Transverse colon (tissue), 4 donors: ENCODE measurements around the gene USP13. TPM values are rescaled to one million over a fixed set of nuclear protein-coding genes. Genes with fewer than 3 reads are reported as not detected.

ENCODE experiments used
- DNase-seq: peaks from one replicate; pipeline ENCODE4 v3.0.0-alpha.2; 2019
- H3K27ac ChIP-seq, 4 donors: fragments of 200-600 bp; sonication (generic); 2 replicates each; pipeline ENCODE4 v1.5.1; 2016 to 2018; ENCODE audit warnings: inconsistent platforms in 4 of 4
- H3K27me3 ChIP-seq: fragments of 200-600 bp; sonication (generic); 2 replicates; pipeline ENCODE4 v1.5.1; 2017; ENCODE audit warnings: inconsistent platforms
- H3K36me3 ChIP-seq, 4 donors: fragments of 200-600 bp; sonication (generic); 2 replicates each; pipeline ENCODE4 v1.5.1; 2017 to 2019; ENCODE audit warnings: inconsistent platforms in 4 of 4
- H3K4me1 ChIP-seq, 4 donors: fragments of 200-600 bp; sonication (generic); 2 replicates each; pipeline ENCODE4 v1.5.1; 2017 to 2020; ENCODE audit warnings: inconsistent platforms in 4 of 4
- H3K4me3 ChIP-seq, 4 donors: fragments of 200-600 bp; sonication (generic); 1 replicate in 1 of 4; 2 replicates in 3 of 4; pipeline versions ENCODE4 v1.5.1 to v1.6.1; 2017 to 2019; ENCODE audit warnings: inconsistent platforms in 4 of 4
- H3K9me3 ChIP-seq, 2 donors: fragments of 200-600 bp; sonication (generic); 2 replicates each; pipeline ENCODE4 v1.5.1; 2017 to 2019; ENCODE audit warnings: inconsistent platforms in 2 of 2
- CTCF ChIP-seq, 5 experiments: fragments of 200-600 bp in 3 of 5; fragments of 450-650 bp in 2 of 5; sonication (generic) in 3 of 5; IDR thresholded peaks; 1 replicate in 2 of 5; 2 replicates in 3 of 5; pipeline ENCODE4 v1.5.1; 2016 to 2017; ENCODE audit warnings: antibody characterized with exemption in 5 of 5, inconsistent platforms in 3 of 5, mild to moderate bottlenecking in 2 of 5, moderate library complexity in 1 of 5
- EP300 ChIP-seq: sonication (generic); formaldehyde crosslinking; IDR thresholded peaks from one replicate; pipeline ENCODE4 v1.6.1; 2017; ENCODE audit warnings: antibody characterized with exemption, low read depth
- POLR2A ChIP-seq: fragments of 450-650 bp; IDR thresholded peaks from one replicate; pipeline ENCODE4 v1.6.1; 2016; ENCODE audit warnings: antibody characterized with exemption, mild to moderate bottlenecking, moderate library complexity
- POLR2AphosphoS5 ChIP-seq, 3 donors: sonication (generic); formaldehyde crosslinking; IDR thresholded peaks; one replicate each; pipeline ENCODE4 v1.6.1; 2016; ENCODE audit warnings: antibody characterized with exemption in 3 of 3
- WGBS, 2 donors: methylation state at CpG; one replicate each; pipeline ENCODE4 v1.1.5; 2018; ENCODE audit warnings: low coverage in 1 of 2; 5-methylcytosine and 5-hydroxymethylcytosine counted together
- in situ Hi-C, 4 donors: fragments of 200-750 bp; cut with MboI; loops; one replicate each; pipeline versions ENCODE4 v1.15.0 to v1.15.1; 2017; ENCODE audit warnings: low sequenced_read_pairs in 3 of 4, low pct_ligation_motif_present in 1 of 4, low pct_unique_long_range_greater_than_20kb in 1 of 4
- intact Hi-C: fragments of 100-400 bp; cut with DNase I; formaldehyde crosslinking; loops from one replicate; pipeline ENCODE4 v1.15.1; 2023; ENCODE audit warnings: low total_unique reads
- total RNA-seq, 4 donors: library from RNA; depleted of rRNA; stranded (reverse); fragments of >200 nt; gene quantifications; one replicate each; pipeline ENCODE4 v1.1.0, GENCODE V29; 2016

The USP13 gene
- total RNA-seq, 4 donors from 2014 or later, result 2.0 to 3.7 (median 2.7) TPM

GRCh38 chr3:179606534-179607085, 46.2 kb upstream of the USP13 start:
- intact Hi-C loops, result no loop called here
- in situ Hi-C loops, result no loop called here
- Histone ChIP-seq H3K36me3 (peaks cover 0 to 5% (median 2%) of the 10 kb centered on the region in 4 donors), H3K27ac (no peak overlapping the region), H3K4me1 (peaks cover 13 to 27% (median 17%) of the 10 kb centered on the region in 4 donors), H3K9me3 (no peaks in the 10 kb centered on the region), H3K27me3 (no peaks in the 10 kb centered on the region), H3K4me3 (no peak overlapping the region)
- no peak for DNase-seq
- WGBS, 2 donors, result 78 to 82% methylated on average over 1 to 4 of the region's 4 CpGs
- TF ChIP-seq EP300, result no peak
- TF ChIP-seq CTCF (IDR thresholded peaks at IDR 0.05), result no peak
- TF ChIP-seq POLR2A, result no peak

- H3K4me1 ChIP-seq, result peaks cover 6 to 14% (median 8%) of the 10 kb centered on the region in 4 donors
- no peak overlapping the region for H3K27ac ChIP-seq
- H3K9me3 ChIP-seq, result no peaks in the 10 kb centered on the region
- peaks cover 0 to 3% (median 0%) of the 10 kb centered on the region in 4 donors for H3K36me3 ChIP-seq
- intact Hi-C loops, result no loop called here
- WGBS, 2 donors, result 42 to 50% methylated on average over 5 to 6 of the region's 6 CpGs
- in situ Hi-C loops, result no loop called here
- DNase-seq, result no peak
- no peaks in the 10 kb centered on the region for H3K27me3 ChIP-seq
- no peak for TF ChIP-seq POLR2A
- TF ChIP-seq EP300, result no peak
- TF ChIP-seq POLR2AphosphoS5 (IDR thresholded peaks at IDR 0.05), result no peak
- no peak for TF ChIP-seq CTCF (IDR thresholded peaks at IDR 0.05)
- H3K4me3 ChIP-seq, result no peak overlapping the region
These were observed 43.7 kb upstream of the USP13 start for GRCh38 chr3:179608931-179609720.

GRCh38 chr3:179610066-179610465, 42.8 kb upstream of the USP13 start:
- intact Hi-C loops, result no loop called here
- in situ Hi-C loops, result no loop called here
- Histone ChIP-seq H3K4me3 (no peak overlapping the region), H3K27ac (no peak overlapping the region), H3K27me3 (no peaks in the 10 kb centered on the region), H3K36me3 (peaks cover 0 to 3% (median 0%) of the 10 kb centered on the region in 4 donors), H3K4me1 (peaks cover 6 to 14% (median 8%) of the 10 kb centered on the region in 4 donors), H3K9me3 (no peaks in the 10 kb centered on the region)
- WGBS, 2 donors, result 98 to 100% methylated on average over 2 to 4 of the region's 4 CpGs
- no peak for DNase-seq
- TF ChIP-seq EP300, result no peak
- TF ChIP-seq POLR2AphosphoS5 (IDR thresholded peaks at IDR 0.05), result no peak
- TF ChIP-seq POLR2A, result no peak
- no peak for TF ChIP-seq CTCF (IDR thresholded peaks at IDR 0.05)

- TF ChIP-seq EP300 (no peak), POLR2AphosphoS5 (IDR thresholded peaks at IDR 0.05) (no peak), POLR2A (no peak), CTCF (IDR thresholded peaks at IDR 0.05) (no peak)
- Histone ChIP-seq H3K4me3 (no peak overlapping the region), H3K36me3 (peaks cover 0 to 30% (median 11%) of the 10 kb centered on the region in 4 donors), H3K4me1 (no peaks in the 10 kb centered on the region), H3K27ac (no peak overlapping the region), H3K9me3 (no peaks in the 10 kb centered on the region), H3K27me3 (no peaks in the 10 kb centered on the region)
- in situ Hi-C loops (no loop called here), intact Hi-C loops (no loop called here)
- DNase-seq, result no peak
- 57 to 70% methylated on average over 2 of the region's 2 CpGs for WGBS, 2 donors
These were observed 39.0 kb upstream of the USP13 start for GRCh38 chr3:179613807-179614206.
